GM15510 (cell line): ENCODE results near the gene VAV3.

Experiments
- POLR2A ChIP-seq: IDR thresholded peaks from 3 replicates; pipeline ENCODE4 v1.6.1; 2011; ENCODE audit warnings: borderline replicate concordance; ENCODE audit not compliant: insufficient read length; ENCODE audit errors: extremely low read depth

The VAV3 gene

GRCh38 chr1:107739201-107739600 is 225.8 kb downstream of the VAV3 start:
- TF ChIP-seq POLR2A = no peak

- no peak for TF ChIP-seq POLR2A
Observed at GRCh38 chr1:107727866-107728265, 237.1 kb downstream of the VAV3 start.

GRCh38 chr1:107726860-107727259 is 238.1 kb downstream of the VAV3 start:
- TF ChIP-seq POLR2A = no peak

GRCh38 chr1:107724648-107725047 is 240.3 kb downstream of the VAV3 start:
- no peak for TF ChIP-seq POLR2A

- TF ChIP-seq POLR2A = no peak
Observed at GRCh38 chr1:107710005-107710404, 255.0 kb downstream of the VAV3 start.

- TF ChIP-seq POLR2A = no peak
Observed at GRCh38 chr1:107707111-107707510, 257.9 kb downstream of the VAV3 start.

- no peak for TF ChIP-seq POLR2A
Observed at GRCh38 chr1:107706182-107706581, 258.8 kb downstream of the VAV3 start.

- TF ChIP-seq POLR2A = no peak
Observed at GRCh38 chr1:107704911-107705310, 260.1 kb downstream of the VAV3 start.

- no peak for TF ChIP-seq POLR2A
Observed at GRCh38 chr1:107702946-107703571, 261.9 kb downstream of the VAV3 start.

- no peak for TF ChIP-seq POLR2A
Observed at GRCh38 chr1:107698161-107698560, 266.8 kb downstream of the VAV3 start.

- no peak for TF ChIP-seq POLR2A
Observed at GRCh38 chr1:107695341-107695740, 269.6 kb downstream of the VAV3 start.

GRCh38 chr1:107692580-107693345 is 272.2 kb downstream of the VAV3 start:
- TF ChIP-seq POLR2A = no peak

GRCh38 chr1:107691540-107691939 is 273.4 kb downstream of the VAV3 start:
- no peak for TF ChIP-seq POLR2A

GRCh38 chr1:107690491-107690890 is 274.5 kb downstream of the VAV3 start:
- TF ChIP-seq POLR2A = no peak

GRCh38 chr1:107689733-107690132 is 275.2 kb downstream of the VAV3 start:
- no peak for TF ChIP-seq POLR2A

GRCh38 chr1:107689159-107689558 is 275.8 kb downstream of the VAV3 start:
- no peak for TF ChIP-seq POLR2A
